Adrenal gland (tissue), 5 donors: ENCODE measurements around the gene GPC3.

ENCODE experiments used
- CTCF ChIP-seq, 6 experiments: fragments of 450-650 bp in 4 of 6; fragments of 200-600 bp in 2 of 6; sonication (generic) in 1 of 6; IDR thresholded peaks; 1 replicate in 5 of 6; 2 replicates in 1 of 6; pipeline versions ENCODE4 v1.5.1 to v1.8.0; 2016 to 2021; ENCODE audit warnings: antibody characterized with exemption in 6 of 6, mild to moderate bottlenecking in 2 of 6, moderate library complexity in 1 of 6
- POLR2A ChIP-seq, 2 donors: fragments of 450-650 bp; IDR thresholded peaks; one replicate each; pipeline ENCODE4 v1.6.1; 2017; ENCODE audit warnings: antibody characterized with exemption in 2 of 2, mild to moderate bottlenecking in 2 of 2, moderate library complexity in 1 of 2
- donor health status: DM: no; HTN: no; CAD: no.

GRCh38 chrX:133983974-133984845, 1.2 kb downstream of the GPC3 start:
- TF ChIP-seq CTCF (IDR thresholded peaks at IDR 0.05) = no peak
- no peak for TF ChIP-seq POLR2A (IDR thresholded peaks at IDR 0.05)
